Measurements from ENCODE around the gene DNAJB1. TPM values are rescaled to one million over a fixed set of nuclear protein-coding genes. Genes with fewer than 3 reads are reported as not detected.

Gene DNAJB1
- total and polyA plus RNA-seq, 2 of the 4 experiments (the other 2 are of a cell fraction): 88.2 to 95.4 TPM

DNA sequence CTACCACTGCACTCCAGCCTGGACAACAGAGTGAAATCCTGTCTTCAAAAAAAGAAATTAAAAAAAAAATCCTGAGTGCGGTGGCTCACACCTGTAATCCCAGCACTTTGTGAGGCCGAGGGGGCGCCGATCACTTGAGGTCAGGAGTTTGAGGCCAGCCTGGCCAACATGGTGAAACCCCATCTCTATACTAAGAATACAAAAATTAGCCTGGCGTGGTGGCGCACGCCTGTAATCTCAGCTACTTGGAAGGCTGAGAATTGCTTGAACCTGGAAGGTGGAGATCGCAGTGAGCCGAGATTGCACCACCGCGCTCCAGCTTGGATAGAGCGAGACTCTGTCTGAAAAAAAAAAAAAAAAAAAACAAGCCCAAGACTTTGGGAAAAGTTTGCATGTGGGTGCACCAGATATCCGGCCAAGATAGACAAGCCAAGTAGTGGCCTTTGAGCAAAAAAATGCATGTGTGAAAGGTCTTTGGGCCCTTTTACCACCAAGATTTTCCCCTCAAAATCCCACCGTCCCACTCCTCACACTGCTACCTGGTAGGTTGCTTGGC lies 5.7 kb downstream of the DNAJB1 start:
- Histone ChIP-seq H2BK20ac (ENCODE audit: low read depth, low read length) (no peak overlapping the region), H3K79me1 (ENCODE audit: low read depth in 1 of 2, low read length in 2 of 2) (peaks cover 23 to 53% of the 10 kb centered on the region in 2 experiments), H2BK15ac (ENCODE audit: low read depth, low read length) (no peak overlapping the region), H3K9me1 (ENCODE audit: insufficient read depth, low read length) (peaks cover 24% of the 10 kb centered on the region), H2BK5ac (ENCODE audit: low read depth, low read length, poor library complexity, severe bottlenecking) (no peak overlapping the region), H3K27ac (ENCODE audit: insufficient read depth, low read length) (no peak overlapping the region), H3K36me3 (ENCODE audit: control insufficient read depth, insufficient read depth, low read length) (peaks cover 27% of the 10 kb centered on the region), H3K9me3 (ENCODE audit: control insufficient read depth, insufficient read depth, low read length) (no peaks in the 10 kb centered on the region), H3K4me1 (ENCODE audit: control insufficient read depth, insufficient read depth, low read length) (peaks cover 20% of the 10 kb centered on the region), H4K91ac (ENCODE audit: insufficient read depth, low read depth, low read length) (no peak overlapping the region), H3K9ac (ENCODE audit: low read depth, low read length) (no peak overlapping the region), H3K56ac (ENCODE audit: extremely low read depth, insufficient read depth, low read length) (no peak overlapping the region), H3K27me3 (ENCODE audit: control insufficient read depth, insufficient read depth, low read length) (no peaks in the 10 kb centered on the region), H3K4ac (ENCODE audit: low read depth, low read length) (no peak overlapping the region), H4K5ac (ENCODE audit: low read depth, low read length) (no peak overlapping the region), H2AK5ac (ENCODE audit: low read depth, low read length) (no peak overlapping the region), H2AK9ac (replicated peaks; ENCODE audit: low read depth, low read length, poor library complexity) (no peak overlapping the region), H4K8ac (ENCODE audit: low read depth in 2 of 2, low read length in 2 of 2) (no peak overlapping the region), H3K4me2 (ENCODE audit: low read depth, low read length) (no peak overlapping the region), H3K18ac (ENCODE audit: low read depth, low read length) (no peak overlapping the region), H4K20me1 (ENCODE audit: insufficient read depth, low read length) (peaks cover 40% of the 10 kb centered on the region), H3K23ac (ENCODE audit: low read depth, low read length) (no peak overlapping the region), H3K4me3 (ENCODE audit: insufficient read depth, low read depth, low read length) (no peak overlapping the region), H3K14ac (replicated peaks; ENCODE audit: low read depth, low read length) (no peak overlapping the region), H2BK120ac (ENCODE audit: low read depth, low read length) (no peak overlapping the region), H2AFZ (replicated peaks; ENCODE audit: low read length, poor library complexity) (no peak overlapping the region)
- no peak for ATAC-seq (ENCODE audit: low read depth)
- BruUV-seq (replicated peaks): no TSS peak
- POLR2A ChIA-PET (ENCODE audit: unreplicated experiment): no interaction called here
- 100% methylated on average over 1 of the region's 14 CpGs; no CpG with 5 or more reads in 1 of the 2 experiments for WGBS, 2 experiments (ENCODE audit: extremely low coverage in 2 of 2, insufficient read length in 1 of 2)
- TF ChIP-seq BHLHE40 (IDR thresholded peaks at IDR 0.05; ENCODE audit: low read depth, low read length) (no peak), MAFK (IDR thresholded peaks at IDR 0.05; ENCODE audit: low read depth, low read length) (no peak), MAZ (IDR thresholded peaks at IDR 0.05; ENCODE audit: borderline replicate concordance, low read depth, low read length) (no peak), CEBPB (IDR thresholded peaks at IDR 0.05; ENCODE audit: low read depth, low read length) (no peak), RCOR1 (IDR thresholded peaks at IDR 0.05; ENCODE audit: insufficient replicate concordance, low read length) (no peak), SMC3 (IDR thresholded peaks at IDR 0.05; ENCODE audit: low read depth, low read length) (no peak), POLR2A (IDR thresholded peaks at IDR 0.05; ENCODE audit: low read depth, low read length) (no peak), FOS (IDR thresholded peaks at IDR 0.05; ENCODE audit: low read depth, low read length) (no peak), RAD21 (IDR thresholded peaks at IDR 0.05; ENCODE audit: low read length) (no peak)
- TF ChIP-seq, protein P1, sequence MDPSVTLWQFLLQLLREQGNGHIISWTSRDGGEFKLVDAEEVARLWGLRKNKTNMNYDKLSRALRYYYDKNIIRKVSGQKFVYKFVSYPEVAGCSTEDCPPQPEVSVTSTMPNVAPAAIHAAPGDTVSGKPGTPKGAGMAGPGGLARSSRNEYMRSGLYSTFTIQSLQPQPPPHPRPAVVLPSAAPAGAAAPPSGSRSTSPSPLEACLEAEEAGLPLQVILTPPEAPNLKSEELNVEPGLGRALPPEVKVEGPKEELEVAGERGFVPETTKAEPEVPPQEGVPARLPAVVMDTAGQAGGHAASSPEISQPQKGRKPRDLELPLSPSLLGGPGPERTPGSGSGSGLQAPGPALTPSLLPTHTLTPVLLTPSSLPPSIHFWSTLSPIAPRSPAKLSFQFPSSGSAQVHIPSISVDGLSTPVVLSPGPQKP (IDR thresholded peaks at IDR 0.05; ENCODE audit: borderline replicate concordance, low read depth, low read length): no peak
- TF ChIP-seq, protein P2, sequence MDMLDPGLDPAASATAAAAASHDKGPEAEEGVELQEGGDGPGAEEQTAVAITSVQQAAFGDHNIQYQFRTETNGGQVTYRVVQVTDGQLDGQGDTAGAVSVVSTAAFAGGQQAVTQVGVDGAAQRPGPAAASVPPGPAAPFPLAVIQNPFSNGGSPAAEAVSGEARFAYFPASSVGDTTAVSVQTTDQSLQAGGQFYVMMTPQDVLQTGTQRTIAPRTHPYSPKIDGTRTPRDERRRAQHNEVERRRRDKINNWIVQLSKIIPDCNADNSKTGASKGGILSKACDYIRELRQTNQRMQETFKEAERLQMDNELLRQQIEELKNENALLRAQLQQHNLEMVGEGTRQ (IDR thresholded peaks at IDR 0.05; ENCODE audit: low read depth, low read length): no peak
- in situ Hi-C loops (cut with MboI; ENCODE audit: low sequenced_read_pairs): no loop called here
- intact Hi-C loops (cut with micrococcal nuclease): no loop called here
- CTCF ChIA-PET: no interaction called here
- no peak for DNase-seq
- dilution Hi-C loops (cut with HindIII; ENCODE audit: low sequenced_read_pairs, unreplicated experiment): no loop called here

All from IMR-90 (cell line).